Fibroblast of lung (primary cell): ENCODE data around the gene POU2F1. TPM values are rescaled to one million over a fixed set of nuclear protein-coding genes. Genes with fewer than 3 reads are reported as not detected.

Experiments
- DNase-seq, 2 donors: peaks; one replicate each; pipeline versions ENCODE4 v3.0.0 to v3.0.0-alpha.2; 2010; ENCODE audit warnings: low read depth in 2 of 2
- H2AFZ ChIP-seq: 2 replicates; pipeline ENCODE4 v1.5.1; 2012; ENCODE audit warnings: low read length, control low read depth, inconsistent platforms
- H3K27ac ChIP-seq: 2 replicates; pipeline ENCODE4 v1.5.1; 2011; ENCODE audit warnings: low read length, control low read depth; ENCODE audit not compliant: insufficient read depth
- H3K27me3 ChIP-seq: 2 replicates; pipeline ENCODE4 v1.5.1; 2011; ENCODE audit warnings: mild to moderate bottlenecking, low read length; ENCODE audit not compliant: control insufficient read depth, insufficient read depth
- H3K36me3 ChIP-seq: 2 replicates; pipeline ENCODE4 v1.5.1; 2011; ENCODE audit warnings: low read length; ENCODE audit not compliant: control insufficient read depth, insufficient read depth
- H3K4me1 ChIP-seq: 2 replicates; pipeline ENCODE4 v1.5.1; 2011; ENCODE audit warnings: low read length; ENCODE audit not compliant: control insufficient read depth, insufficient read depth; ENCODE audit errors: extremely low read depth
- H3K4me2 ChIP-seq: 2 replicates; pipeline ENCODE4 v1.5.1; 2011; ENCODE audit warnings: low read length, control low read depth; ENCODE audit not compliant: insufficient read depth; ENCODE audit errors: extremely low read depth
- H3K4me3 ChIP-seq, 4 experiments: fragments of 200-600 bp in 1 of 4; sonication (generic) in 1 of 4; replicated peaks in 1 of 4; 2 replicates each; pipeline ENCODE4 v1.5.1; 2011 to 2016; ENCODE audit warnings: low read length in 4 of 4, low read depth in 3 of 4, mild to moderate bottlenecking in 3 of 4, control low read depth in 2 of 4, inconsistent platforms in 1 of 4, mixed read lengths in 1 of 4; ENCODE audit not compliant: insufficient read depth in 1 of 4; ENCODE audit errors: control extremely low read depth in 1 of 4
- H3K79me2 ChIP-seq: 2 replicates; pipeline ENCODE4 v1.5.1; 2012; ENCODE audit warnings: mild to moderate bottlenecking, low read length, inconsistent platforms; ENCODE audit not compliant: control insufficient read depth, insufficient read depth
- H3K9ac ChIP-seq: 2 replicates; pipeline ENCODE4 v1.5.1; 2011; ENCODE audit warnings: mild to moderate bottlenecking, low read length, control low read depth; ENCODE audit not compliant: insufficient read depth
- H3K9me3 ChIP-seq: 2 replicates; pipeline ENCODE4 v1.5.1; 2012; ENCODE audit warnings: low read depth, low read length; ENCODE audit not compliant: control insufficient read depth, insufficient read depth
- H4K20me1 ChIP-seq: 2 replicates; pipeline ENCODE4 v1.5.1; 2011; ENCODE audit warnings: low read length; ENCODE audit not compliant: control insufficient read depth, insufficient read depth; ENCODE audit errors: extremely low read depth
- EZH2 ChIP-seq: IDR thresholded peaks from 2 replicates; pipeline ENCODE4 v1.5.1; 2012; ENCODE audit warnings: low read length, control low read depth, mild to moderate bottlenecking; ENCODE audit errors: missing control alignments
- polyA plus RNA-seq, 2 donors: library from polyadenylated mRNA; depleted of rRNA in 1 of 2; stranded (reverse) in 1 of 2; unstranded in 1 of 2; fragments of >200 nt; gene quantifications; 2 replicates each; pipeline ENCODE4 v1.2.1, GENCODE V29; 2011 to 2012; ENCODE audit warnings: missing spikeins in 1 of 2
- total RNA-seq: library from RNA; depleted of rRNA; stranded (reverse); fragments of >200 nt; gene quantifications from 2 replicates; pipeline ENCODE4 v1.2.1, GENCODE V29; 2014
- TF ChIP-seq, protein P1 (sequence below), 2 donors: IDR thresholded peaks in 1 of 2; conservative IDR thresholded peaks in 1 of 2; 1 replicate in 1 of 2; 2 replicates in 1 of 2; pipeline ENCODE4 v1.5.1; 2011 to 2012; ENCODE audit warnings: low read length in 2 of 2, control low read depth in 1 of 2, inconsistent platforms in 1 of 2, low read depth in 1 of 2, mild to moderate bottlenecking in 1 of 2

The POU2F1 gene
- total and polyA plus RNA-seq, 2 donors (not counting 1 experiment from before 2014, with no cell fraction given), result 3.5 to 4.3 TPM

DNA sequence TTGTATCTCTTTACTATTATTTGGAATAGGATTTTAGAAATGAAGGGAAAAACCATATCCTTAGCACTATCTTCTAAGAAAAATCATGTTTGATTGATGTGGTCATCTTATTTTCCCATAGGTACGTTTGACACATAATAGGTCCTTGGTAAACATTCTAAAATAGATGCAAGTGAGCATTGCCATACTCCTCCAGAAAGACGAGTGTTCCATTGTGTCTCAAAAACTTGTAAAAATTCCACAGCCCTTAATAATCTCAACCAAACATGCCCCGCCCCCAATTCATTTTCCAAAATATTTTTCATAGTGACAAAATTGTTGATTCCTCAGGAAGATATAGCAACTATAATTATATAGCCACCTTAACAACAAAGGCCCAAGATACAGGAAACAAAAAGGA is 184.2 kb downstream of the POU2F1 start:
- no peak overlapping the region for H3K4me3 ChIP-seq
- no peaks in the 10 kb centered on the region for H3K9me3 ChIP-seq
- no peaks in the 10 kb centered on the region for H3K27me3 ChIP-seq
- no peaks in the 10 kb centered on the region for H3K4me1 ChIP-seq
- H3K9ac ChIP-seq, result no peak overlapping the region
- no peak for DNase-seq
- H3K36me3 ChIP-seq, result no peaks in the 10 kb centered on the region
- no peaks in the 10 kb centered on the region for H3K79me2 ChIP-seq
- H2AFZ ChIP-seq, result no peak overlapping the region
- no peak overlapping the region for H3K27ac ChIP-seq
- no peaks in the 10 kb centered on the region for H4K20me1 ChIP-seq
- TF ChIP-seq EZH2, result no peak
- TF ChIP-seq, protein P1, sequence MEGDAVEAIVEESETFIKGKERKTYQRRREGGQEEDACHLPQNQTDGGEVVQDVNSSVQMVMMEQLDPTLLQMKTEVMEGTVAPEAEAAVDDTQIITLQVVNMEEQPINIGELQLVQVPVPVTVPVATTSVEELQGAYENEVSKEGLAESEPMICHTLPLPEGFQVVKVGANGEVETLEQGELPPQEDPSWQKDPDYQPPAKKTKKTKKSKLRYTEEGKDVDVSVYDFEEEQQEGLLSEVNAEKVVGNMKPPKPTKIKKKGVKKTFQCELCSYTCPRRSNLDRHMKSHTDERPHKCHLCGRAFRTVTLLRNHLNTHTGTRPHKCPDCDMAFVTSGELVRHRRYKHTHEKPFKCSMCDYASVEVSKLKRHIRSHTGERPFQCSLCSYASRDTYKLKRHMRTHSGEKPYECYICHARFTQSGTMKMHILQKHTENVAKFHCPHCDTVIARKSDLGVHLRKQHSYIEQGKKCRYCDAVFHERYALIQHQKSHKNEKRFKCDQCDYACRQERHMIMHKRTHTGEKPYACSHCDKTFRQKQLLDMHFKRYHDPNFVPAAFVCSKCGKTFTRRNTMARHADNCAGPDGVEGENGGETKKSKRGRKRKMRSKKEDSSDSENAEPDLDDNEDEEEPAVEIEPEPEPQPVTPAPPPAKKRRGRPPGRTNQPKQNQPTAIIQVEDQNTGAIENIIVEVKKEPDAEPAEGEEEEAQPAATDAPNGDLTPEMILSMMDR (conservative IDR thresholded peaks at IDR 0.05 in 1 of 2, IDR thresholded peaks at IDR 0.05 in 1 of 2; ENCODE audit: low read depth in 1 of 2, low read length in 2 of 2), result no peak
- H3K4me2 ChIP-seq, result no peak overlapping the region

DNA sequence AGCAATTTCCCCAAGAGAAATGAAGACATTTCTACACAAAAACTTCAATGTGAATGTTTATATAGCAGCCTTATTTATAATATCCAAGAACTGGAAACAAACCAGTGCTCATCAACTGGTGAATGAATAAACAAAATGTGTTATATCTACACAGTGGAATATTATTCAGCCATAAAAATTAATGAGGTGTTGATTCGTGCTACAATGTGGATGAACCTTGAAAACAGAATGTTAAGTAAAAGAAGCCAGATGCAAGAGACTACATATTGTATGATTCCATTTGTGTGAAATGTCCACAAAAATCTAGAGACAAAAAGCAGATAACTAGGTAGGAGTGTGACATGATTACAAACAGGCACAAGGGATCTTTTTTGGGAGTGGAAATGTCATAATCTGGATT is 187.7 kb downstream of the POU2F1 start:
- no peak overlapping the region for H3K27ac ChIP-seq
- no peaks in the 10 kb centered on the region for H3K4me1 ChIP-seq
- H3K9me3 ChIP-seq, result no peaks in the 10 kb centered on the region
- no peaks in the 10 kb centered on the region for H3K79me2 ChIP-seq
- TF ChIP-seq, protein P1 (conservative IDR thresholded peaks at IDR 0.05 in 1 of 2, IDR thresholded peaks at IDR 0.05 in 1 of 2; ENCODE audit: low read depth in 1 of 2, low read length in 2 of 2), result no peak
- TF ChIP-seq EZH2, result no peak
- H3K4me2 ChIP-seq, result no peak overlapping the region
- no peak for DNase-seq
- H4K20me1 ChIP-seq, result no peaks in the 10 kb centered on the region
- peaks cover 2% of the 10 kb centered on the region for H3K36me3 ChIP-seq
- no peaks in the 10 kb centered on the region for H3K27me3 ChIP-seq
- H3K9ac ChIP-seq, result no peak overlapping the region
- H3K4me3 ChIP-seq, result no peak overlapping the region
- H2AFZ ChIP-seq, result no peak overlapping the region

DNA sequence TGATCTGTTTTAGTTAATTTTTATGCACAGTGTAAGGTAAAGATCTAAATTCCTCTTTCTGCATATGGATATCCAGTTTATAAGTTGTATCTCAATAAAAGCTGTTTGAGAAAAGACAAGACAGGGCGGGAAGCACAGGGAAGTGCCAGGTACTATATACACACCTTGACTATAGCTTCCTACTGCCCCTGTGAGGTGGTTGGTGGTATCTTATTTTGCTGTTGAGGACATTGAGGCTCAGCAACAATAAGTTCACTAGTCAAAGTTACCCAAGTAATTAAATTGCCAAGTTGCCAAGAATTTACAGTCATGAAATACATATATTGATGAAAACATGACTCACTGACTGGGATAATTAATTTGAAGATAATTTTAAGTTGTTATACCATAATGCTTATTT is 188.5 kb downstream of the POU2F1 start:
- TF ChIP-seq, protein P1 (conservative IDR thresholded peaks at IDR 0.05 in 1 of 2, IDR thresholded peaks at IDR 0.05 in 1 of 2; ENCODE audit: low read depth in 1 of 2, low read length in 2 of 2), result no peak
- TF ChIP-seq EZH2, result no peak
- H3K4me3 ChIP-seq, result no peak overlapping the region
- no peaks in the 10 kb centered on the region for H3K79me2 ChIP-seq
- H4K20me1 ChIP-seq, result no peaks in the 10 kb centered on the region
- H3K27ac ChIP-seq, result no peak overlapping the region
- DNase-seq, result no peak
- H3K4me2 ChIP-seq, result no peak overlapping the region
- no peaks in the 10 kb centered on the region for H3K27me3 ChIP-seq
- H3K4me1 ChIP-seq, result no peaks in the 10 kb centered on the region
- H3K9me3 ChIP-seq, result no peaks in the 10 kb centered on the region
- H3K36me3 ChIP-seq, result peaks cover 2% of the 10 kb centered on the region
- H3K9ac ChIP-seq, result no peak overlapping the region
- H2AFZ ChIP-seq, result no peak overlapping the region
